ENCODE measurements around the gene TMEM184A.

TMEM184A gene

GRCh38 chr7:1555813-1556543 is at the start of gene TMEM184A:
Gene TMEM184A (minus strand): TSS chr7:1556205. CDS start chr7:1555484, 721 bp downstream.
- no peak for DNase-seq (ENCODE audit: low spot score)

- no peak for DNase-seq (ENCODE audit: low spot score)
Measured at GRCh38 chr7:1604383-1604782, 48.4 kb upstream of the TMEM184A start.

DNA sequence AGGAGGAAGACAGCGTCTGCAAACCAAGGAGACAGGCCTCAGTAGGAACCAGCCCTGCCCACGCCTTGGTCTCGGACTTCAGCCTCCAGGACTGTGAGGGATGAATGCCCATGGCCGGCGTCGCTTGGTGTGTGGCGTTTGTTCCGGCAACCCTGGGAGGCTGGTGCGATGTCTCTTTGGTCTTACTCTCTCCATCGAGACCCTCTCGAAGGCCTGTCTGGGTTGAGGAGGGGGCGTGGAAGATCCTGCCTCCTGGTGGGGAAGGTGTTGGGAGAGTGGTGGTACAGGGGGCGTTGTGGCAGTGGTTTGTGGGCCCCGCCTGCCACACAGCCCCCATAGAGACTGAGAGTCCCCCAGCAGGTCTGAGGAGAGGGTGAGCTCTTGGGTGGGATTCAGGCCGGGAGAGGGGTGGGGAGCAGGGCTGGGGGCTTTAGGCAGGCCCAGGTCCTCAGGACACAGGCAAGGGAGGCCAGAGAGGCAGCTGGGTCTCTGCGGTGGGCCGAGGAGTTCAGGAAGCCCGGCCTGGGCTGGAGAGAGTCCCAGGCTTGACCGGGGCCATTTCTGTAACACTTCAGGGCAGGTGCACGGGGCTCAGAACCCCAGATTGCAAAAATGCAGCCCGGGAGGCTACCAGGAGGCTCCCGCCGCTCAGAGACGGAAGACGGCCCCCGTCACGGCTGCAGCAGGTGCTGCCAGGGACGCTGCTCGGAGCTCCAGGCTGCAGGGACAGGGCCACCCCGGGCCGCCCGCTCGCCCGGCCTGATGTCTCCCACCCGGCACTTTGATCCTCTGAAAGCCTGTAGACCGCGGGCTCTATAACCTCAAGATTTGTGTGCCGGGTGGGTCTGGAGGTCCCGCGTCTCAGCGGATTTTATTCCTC is 47.6 kb upstream of the TMEM184A start:
- DNase-seq (ENCODE audit: low spot score): no peak

DNA sequence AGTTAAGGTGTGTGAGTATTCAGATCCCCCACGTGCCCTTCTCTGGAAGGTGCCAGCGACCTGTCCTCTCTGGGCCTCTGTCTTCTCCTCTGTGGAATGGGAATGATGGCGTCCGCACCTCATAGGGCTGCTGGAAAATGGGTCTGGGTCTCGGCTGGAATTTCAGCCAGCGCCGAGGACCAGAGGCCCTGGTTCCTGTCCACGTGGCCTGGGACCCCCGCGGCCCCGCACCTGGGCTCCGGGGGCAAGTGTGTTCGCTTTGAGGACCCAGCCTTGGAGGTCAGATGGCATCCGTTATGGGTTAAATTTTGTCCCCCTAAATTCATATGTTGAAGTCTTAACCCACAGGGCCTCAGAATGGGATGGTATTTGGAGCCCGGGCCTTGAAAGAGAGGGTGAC is 46.4 kb upstream of the TMEM184A start:
- no peak for DNase-seq (ENCODE audit: low spot score)

DNA sequence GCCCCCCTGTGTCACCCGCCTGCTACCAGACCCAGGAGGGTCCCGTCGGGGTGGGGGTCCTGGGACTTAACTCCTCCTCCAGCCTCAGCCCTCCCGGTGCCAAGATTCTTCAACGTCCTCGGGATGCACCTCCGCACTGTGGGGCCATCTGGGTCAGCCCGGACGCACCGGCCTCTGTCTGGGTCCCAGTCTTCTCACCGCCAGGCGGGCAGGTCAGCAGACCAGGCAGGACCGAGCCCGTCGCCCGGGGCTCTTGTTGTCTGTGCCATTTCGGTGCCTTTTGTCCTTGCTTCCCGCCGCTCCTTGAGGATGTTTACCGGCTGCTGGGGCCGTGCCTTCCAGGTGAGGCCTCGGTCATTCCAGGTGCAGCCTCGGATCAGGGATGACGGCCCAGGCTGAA is 46.0 kb upstream of the TMEM184A start:
- DNase-seq (ENCODE audit: low spot score): no peak

DNA sequence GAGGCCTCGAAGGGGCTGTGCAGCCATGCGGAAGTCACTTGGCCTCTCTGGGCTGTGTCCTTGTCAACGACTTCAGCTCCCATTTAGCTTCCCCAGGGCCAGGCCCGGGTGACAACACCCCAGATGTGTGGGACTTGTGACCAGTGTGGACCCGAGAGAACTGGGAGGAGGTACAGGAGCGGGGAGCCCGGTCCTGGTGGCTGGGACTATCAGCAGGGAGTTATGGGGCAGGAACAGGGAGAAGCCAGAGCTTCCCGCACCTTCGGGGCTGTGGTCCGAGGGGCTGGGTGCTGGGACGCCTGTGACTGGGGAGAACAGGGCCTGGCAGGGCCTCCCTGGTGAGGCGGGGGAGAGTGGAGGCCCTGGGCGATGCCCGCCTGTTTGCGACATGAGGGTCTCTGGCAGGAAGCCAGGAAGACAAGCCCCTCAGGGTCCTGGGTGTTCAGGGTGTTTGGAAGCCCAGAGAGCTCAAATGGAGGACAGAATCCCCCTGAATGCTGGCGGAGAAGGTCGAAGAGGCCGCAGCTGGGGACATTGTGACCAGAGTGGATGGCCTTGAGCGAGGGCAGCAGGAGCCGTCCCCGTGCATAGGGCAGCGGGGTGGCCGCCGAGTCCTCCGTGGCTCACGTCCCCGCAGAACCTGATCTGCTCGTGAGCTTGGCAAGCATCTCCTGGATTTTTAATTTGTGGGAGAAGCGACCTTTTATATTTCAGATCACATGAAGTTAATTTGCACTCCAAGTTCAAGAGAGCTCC is 43.8 kb upstream of the TMEM184A start:
- no peak for DNase-seq (ENCODE audit: low spot score)

DNA sequence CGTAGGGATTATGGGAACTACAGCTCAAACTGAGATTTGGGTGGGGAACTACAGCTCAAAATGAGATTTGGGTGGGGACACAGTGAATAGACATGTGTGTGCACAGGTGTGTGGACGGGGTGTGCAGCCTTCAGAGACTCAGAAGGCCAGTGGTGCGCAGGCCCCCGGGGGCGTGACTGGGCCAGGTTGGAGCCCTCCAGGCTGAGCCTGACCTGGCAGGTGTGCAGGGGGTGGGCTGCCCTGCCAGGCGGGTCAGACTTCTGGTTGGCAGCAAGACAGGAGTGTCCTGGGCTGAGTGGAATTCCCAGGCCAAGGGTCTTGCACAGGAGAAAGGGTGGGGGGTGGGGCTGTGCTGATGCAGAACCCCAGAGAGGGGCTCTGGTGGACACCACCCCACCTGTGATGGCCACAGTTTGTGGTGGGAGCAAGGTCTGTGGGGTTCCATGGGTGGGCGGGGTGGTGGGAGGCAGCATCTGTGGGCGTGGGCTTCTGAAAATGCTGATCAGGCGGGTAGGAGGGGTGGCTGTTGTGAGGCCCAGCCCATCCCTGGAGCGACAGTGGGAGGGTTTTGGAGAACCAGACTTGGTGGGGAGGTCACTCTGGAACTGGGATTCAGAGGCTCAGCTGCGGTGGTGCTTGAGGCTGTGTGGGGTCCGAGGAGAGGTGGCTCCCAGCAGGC is 43.1 kb upstream of the TMEM184A start:
- no peak for DNase-seq (ENCODE audit: low spot score)

DNA sequence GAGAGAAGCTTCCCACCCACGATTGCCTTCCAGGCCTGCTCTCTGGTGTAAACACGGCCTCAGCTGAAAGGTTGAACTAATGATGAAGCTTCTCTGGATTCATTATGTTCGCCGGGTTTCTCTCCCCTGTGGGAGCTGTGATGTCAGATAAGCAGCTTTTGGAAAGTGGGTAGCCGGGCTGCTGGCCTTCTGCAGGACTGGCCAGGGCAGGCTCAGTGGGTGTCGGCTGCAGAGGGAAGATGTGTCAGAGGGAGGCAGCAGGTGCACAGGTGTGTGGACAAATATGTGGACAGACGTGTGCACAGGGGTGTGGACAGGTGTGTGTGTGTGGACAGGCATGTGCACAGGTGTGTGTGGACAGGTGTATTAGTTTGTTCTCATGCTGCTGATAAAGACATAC is 42.3 kb upstream of the TMEM184A start:
- no peak for DNase-seq (ENCODE audit: low spot score)

- no peak for DNase-seq (ENCODE audit: low spot score)
Measured at GRCh38 chr7:1597791-1598190, 41.8 kb upstream of the TMEM184A start.

- no peak for DNase-seq (ENCODE audit: low spot score)
Measured at GRCh38 chr7:1597066-1597760, 41.2 kb upstream of the TMEM184A start.

DNA sequence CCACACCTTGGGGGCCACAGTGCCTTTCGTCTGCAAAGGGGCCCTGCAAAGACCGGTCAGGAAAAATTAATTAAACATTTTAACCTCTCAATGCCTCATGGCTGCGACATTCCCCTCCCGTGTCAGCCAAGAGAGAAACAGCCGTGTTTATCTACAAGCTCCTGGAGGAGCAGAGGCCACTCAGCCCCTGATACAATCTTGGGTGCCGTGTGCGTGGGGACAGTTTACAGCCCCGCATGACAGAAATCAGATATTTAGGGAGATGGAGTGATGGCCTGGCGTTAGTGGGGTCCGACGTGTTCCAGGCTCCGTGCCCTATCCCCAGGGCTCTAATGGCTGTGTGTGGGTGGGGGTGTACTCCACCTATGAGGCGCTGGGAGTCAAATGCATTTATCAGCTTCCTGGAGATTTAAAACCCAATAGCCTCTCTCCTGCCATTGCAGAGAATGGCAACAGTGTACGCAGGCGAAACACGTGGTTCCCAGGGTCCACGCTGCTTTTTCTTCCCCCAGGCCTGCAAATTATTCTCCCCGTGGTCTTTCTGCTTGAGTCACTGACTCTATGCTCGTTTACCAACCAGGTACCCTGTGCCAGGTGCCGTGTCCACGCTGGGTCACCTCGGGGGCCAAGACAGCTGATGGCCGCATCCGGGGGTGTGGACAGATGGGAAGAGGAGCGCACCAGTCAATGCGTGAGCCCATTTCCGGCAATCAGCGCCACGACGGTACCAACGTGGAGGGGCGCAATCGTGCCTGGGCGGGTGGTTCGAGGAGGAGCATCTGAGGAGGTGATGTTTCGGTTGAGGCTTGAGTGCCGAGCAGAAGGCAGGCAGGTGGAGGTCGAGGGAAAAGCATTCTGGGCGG is 40.4 kb upstream of the TMEM184A start:
- no peak for DNase-seq (ENCODE audit: low spot score)

DNA sequence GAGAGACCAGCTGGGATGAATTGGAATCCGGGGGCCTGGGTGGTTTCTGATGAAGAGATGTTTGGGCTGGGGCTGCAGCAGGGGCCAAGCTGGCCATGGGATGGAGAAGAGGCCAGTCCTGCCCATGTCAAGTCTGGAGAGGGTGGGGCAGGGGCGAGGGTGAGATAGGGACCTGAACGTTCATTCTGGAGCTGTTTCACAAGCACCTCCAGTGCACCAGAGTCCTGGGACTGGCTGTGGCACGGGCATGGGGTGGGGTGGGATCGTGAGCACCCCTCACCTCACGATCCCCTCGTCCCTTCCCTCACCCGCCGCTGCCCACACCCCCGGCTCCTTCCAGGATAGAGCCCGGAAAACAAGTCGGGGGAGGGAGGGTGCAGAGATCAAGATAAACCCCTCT is 39.6 kb upstream of the TMEM184A start:
- DNase-seq (ENCODE audit: low spot score): no peak

GRCh38 chr7:1595027-1595426 is 39.0 kb upstream of the TMEM184A start:
- no peak for DNase-seq (ENCODE audit: low spot score)

GRCh38 chr7:1593904-1594421 is 38.0 kb upstream of the TMEM184A start:
- no peak for DNase-seq (ENCODE audit: low spot score)

GRCh38 chr7:1593091-1593866 is 37.3 kb upstream of the TMEM184A start:
- DNase-seq (ENCODE audit: low spot score): no peak

DNA sequence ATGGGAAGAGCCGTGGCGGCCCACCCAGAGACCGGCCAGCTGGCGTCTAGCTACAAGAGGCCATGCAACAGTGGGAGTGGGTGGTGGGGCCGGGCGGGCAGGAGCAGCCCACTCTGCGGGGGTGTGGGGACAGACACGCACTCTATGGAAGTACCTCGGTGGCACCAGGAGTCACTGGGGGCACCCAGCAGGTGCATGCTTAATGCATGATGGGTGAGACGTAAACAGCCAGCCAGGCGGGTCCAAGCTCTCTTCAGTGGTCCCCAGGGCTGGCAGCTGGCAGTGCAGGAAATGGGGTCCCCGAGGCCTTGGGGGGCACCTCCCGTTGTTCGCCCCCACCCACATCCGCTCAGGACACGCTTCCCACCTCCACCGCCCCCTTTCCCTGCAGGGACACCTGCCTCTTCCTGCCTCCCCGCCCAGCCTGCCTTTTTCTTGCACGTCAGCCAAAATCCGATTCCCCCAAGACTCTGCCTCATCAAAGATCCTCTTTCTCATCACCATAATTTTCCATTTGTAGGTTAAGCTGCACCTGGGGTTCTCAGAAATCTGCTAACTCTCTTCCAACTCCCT is 36.4 kb upstream of the TMEM184A start:
- DNase-seq (ENCODE audit: low spot score): no peak

- DNase-seq (ENCODE audit: low spot score): no peak
Measured at GRCh38 chr7:1591876-1592275, 35.9 kb upstream of the TMEM184A start.

GRCh38 chr7:1591396-1591795 is 35.4 kb upstream of the TMEM184A start:
- DNase-seq (ENCODE audit: low spot score): no peak

DNA sequence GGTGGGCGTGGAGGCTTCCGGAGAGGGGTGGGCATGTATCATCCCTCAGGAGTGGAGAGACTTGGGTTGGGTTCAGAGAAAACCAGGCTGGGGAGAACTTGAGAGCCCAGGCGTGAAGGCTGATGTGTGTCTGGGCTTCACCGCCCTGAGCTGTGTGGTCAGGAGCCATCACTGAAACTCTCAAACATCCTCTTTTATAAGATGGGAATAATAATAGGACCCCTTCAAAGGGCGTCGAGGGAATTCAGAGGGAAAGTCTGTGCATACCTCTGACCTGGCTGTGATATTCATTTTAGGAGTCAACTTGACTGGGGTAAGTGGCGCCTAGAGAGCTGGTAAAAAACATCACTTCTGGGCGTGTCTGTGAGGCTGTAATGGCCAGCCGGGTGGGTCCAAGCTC is 34.9 kb upstream of the TMEM184A start:
- no peak for DNase-seq (ENCODE audit: low spot score)

All from putamen (tissue), 1 donor.